CD1c-positive myeloid dendritic cell (primary cell): ENCODE results near the gene NDRG2.

Experiments used
- DNase-seq: peaks from one replicate; pipeline ENCODE4 v3.0.0-alpha.2; 2016; ENCODE audit errors: extremely low spot score

The NDRG2 gene

DNA sequence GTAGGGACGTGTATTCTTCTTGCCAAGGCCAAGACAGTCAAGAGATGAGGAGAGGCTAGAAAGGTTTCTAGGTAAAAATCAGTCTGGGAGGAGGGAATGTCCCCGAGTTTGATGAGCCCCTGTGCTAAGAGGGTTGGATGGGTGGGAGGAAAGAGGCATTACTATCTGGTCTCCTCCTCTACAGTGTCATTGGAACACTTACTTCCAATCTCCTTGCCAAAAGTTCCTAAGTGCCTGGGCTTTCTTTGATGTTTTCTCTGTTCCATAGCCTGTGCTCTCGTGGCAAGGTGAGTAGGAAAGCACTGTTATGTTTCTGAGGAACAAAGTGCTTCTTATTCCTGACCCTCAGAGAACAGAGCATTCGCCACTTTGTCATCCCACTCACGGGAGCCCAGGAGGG, 9.8 kb upstream of the NDRG2 start, which contains the start of gene RNASE13:
Gene RNASE13, minus strand, starts transcription at position 101 of the 400 bp plus-strand sequence. CDS start 519 bp downstream, outside the sequence.
- no peak for DNase-seq

DNA sequence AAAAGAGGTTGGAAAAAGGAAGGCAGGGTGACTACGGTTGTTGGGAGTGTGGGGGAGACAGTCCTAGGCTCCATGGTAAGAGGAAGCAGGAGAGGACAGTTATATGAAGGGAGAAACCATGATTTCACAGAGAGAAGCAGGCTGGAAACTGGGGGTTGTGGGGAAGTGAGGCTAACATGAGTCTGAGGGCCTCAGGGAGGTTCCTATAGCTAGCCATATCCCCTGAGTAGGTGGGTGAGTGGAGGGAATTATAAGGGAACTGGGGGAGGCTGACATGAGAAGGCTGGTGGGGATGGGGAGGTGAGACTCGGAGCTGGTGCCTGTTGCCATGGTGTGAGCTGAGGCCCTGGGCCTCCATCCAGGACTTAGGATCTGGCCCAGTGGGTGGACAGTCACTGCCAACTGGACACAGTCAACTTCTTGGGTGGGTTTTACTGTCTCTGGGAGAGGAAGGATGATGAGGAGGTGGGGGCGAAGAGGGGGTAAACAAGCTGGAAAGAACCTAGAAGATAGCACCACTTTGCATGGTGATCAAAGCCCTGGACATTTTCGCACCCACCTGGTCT, 8.4 kb upstream of the NDRG2 start:
- peak; percentile 81 for DNase-seq

DNA sequence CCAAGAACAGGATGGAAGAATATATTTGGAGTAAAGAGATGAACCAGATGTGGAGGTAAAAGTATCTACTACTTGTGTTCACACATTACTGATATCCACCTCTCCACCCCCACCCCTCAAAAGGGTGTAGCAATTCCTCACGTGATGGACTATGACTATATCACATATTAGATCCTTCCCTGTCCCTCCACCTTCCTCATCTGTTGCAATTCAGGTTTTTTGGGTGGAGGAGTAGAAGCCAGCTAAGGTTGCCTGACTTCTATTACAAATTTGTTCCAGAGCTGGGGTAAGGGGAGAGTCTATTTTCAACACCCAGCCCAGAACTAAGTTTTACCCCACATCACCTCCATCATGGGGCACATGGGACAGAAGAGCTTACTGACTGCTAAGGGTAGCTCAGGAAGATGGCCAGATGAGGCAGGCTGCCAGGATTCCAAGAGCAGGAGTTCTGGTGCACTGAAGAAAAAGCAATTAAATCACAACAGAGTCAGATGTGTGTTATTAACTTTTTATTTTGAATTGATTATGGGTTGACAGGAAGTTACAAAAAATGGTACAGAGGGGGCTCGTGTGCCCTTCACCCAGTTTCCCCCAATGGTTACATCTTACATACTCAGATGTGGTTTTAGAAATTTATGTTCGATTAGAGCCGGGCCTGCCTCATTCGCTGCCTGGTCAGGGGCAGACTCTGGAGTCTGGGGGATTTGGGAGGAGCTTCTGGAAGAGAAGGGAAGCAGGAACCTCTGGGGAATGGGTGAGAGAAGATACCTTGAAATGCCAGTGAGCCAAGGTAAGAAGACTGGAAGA, 7.7 kb upstream of the NDRG2 start:
- peak; percentile 71 for DNase-seq

DNA sequence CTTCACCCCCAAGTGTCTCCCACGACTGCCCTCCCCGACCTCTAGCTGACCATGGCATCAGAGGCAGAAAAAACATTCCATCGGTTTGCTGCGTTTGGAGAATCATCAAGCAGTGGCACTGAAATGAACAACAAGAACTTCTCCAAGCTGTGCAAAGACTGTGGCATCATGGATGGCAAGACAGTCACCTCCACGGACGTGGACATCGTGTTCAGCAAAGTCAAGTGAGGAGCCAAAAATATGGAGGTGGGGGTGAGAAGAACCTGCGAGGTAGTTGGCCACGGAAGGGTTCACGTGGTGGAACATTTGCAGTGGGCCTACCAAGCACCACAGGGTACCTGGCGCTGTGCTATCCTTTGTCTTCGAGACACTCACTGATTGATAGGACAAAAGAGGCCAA, 5.7 kb upstream of the NDRG2 start:
- DNase-seq: no peak

DNA sequence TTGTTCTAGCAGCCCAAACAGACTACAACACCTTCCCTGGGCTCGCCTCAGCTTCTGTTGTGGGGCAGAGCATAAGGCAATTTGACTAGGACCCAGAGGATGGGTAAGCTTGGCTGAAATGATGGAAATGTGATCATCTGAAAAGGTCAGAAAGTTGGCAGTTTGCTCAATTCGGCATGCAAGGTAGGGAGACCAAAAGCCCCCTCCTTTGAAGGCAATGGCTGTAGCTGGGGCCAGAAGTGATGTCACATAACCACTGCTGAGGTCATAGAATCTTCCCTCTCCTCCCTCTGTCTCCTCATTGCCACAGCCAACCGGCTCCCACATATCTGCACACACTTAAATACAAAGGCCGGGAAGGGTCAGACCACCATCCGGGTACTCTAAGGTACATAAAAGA, 5.1 kb upstream of the NDRG2 start, which contains the start of gene TPPP2:
Gene TPPP2, plus strand, starts transcription at position 301 of the 400 bp plus-strand sequence. CDS start 365 bp downstream, outside the sequence.
- DNase-seq: no peak

DNA sequence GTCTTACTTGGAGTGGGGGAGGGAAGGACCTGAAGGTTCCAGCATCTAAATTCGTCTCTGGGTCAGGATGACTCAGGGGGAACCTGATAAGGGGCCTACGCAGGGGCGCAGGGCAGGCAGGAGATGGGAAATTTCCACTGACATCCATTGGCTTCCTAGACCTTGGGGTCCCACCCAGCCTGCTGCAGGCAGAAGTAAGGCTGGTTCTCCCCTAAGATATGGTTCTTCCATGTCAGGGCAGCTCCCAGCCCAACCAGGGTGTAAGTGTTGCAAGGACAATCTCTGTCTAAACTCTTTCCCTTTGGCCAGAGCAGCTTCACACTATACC, 2.1 kb upstream of the NDRG2 start:
- no peak for DNase-seq

DNA sequence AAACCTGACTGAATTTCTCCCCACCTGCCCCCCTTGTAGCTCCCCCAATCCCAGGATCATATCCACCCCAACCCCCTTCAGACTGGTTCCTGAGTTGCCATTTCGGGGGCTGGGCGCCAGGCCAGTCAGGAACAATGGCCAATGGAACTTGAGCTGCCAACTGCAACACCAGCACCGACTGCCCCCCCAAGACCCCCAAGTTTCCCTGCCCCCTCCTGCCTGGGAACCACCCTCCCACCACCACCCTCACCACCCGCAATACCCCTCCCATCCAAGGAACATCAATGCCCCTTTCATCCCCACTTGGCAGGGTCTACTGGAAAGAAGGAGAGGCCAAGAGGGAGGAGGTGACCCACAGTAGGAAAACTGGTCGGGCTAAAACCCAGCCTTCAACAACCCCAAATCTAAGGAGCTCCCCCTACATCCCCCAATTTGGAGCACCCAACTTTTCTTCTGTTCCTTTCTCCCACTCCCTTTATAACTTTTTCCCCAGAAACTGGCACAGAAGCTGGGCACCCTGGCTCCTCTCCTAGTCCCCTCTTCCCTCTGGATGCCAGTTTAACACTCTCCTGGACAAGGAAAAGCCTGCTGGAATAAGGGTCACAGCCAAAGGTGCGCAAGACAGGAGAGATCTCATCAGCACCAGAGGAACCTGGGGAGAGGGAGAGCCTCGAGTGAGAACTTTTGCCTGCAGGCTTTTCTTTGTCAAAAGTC, 1.6 kb upstream of the NDRG2 start:
- DNase-seq: no peak

DNA sequence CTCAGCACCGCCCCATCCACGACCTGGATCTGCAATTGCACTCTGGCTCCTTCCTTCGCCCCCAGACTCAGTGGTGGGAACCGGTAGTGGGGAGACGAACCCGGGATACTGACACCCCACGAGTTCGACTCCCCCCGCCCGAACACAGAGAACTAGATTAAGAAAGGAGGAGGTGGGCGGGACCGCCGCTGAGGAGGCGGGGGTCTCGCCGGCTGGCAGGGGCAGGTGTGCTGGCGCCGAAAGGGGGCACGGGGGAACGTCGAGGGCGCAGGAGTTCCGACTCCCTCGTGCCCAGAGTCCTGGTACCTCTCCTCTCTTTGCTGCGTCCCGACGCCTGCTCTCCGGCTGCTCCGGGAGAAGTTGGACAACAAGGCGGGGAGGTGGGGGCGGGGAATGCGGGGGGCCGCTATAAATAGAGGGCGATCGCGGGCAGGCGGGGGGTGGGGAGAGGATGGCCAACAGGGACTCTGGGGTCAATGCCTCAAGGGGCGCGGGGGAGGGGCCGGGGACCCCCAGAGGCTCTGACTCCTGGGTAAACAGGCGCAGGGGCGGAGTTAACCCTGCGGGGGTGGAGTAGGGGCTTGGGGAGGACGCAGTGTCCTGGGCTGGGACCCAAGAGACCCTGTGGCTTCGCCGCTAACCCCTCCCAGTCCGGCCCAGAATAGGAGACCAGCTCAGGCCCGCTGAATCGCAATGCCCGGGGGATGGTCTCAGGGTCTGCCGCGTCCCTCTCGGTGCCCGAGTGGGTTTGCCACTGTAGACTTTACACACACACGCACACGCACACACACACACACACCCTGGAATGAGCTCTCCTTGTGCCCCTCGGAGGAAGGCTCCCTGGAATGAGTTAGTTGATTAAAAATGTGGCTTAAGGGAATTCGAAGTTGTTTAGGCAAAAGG, 761 bp upstream of the NDRG2 start:
- no peak for DNase-seq

DNA sequence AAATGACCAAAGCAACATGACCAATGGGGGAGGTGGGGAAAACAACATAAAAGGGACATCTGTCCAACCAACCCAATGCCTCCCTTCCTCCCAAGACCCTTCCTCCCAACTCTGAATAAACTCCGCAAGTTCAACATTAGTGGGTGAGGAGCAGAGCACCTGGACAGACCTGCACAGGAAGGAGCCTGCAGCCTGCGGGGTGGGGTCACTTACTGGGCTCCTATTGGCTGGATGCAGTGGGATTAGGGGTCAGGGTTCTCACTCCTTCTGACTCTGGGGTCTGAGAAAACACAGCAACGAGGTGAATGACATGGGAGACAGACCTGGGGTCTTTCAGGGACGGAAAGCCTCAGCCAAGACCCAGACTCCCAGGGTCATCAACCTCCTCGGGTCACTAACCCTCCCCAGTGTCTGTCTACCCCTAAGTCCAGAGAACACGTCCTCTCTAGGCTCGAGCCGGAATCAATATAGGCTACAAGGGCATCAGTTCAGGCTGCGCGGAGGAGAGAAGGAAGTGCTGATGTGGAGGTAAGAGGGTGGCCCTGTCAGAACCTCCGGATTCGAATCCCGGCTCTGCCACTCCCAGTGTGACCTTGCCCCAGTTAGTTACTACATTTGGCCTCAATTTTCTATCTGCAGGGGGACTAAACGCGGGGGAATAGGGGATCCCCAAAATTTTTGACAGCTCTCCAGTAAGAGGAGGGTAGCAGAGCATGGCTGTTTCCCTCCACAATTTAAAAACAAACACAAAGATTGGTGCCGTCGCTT, 860 bp downstream of the NDRG2 start:
- no peak for DNase-seq

DNA sequence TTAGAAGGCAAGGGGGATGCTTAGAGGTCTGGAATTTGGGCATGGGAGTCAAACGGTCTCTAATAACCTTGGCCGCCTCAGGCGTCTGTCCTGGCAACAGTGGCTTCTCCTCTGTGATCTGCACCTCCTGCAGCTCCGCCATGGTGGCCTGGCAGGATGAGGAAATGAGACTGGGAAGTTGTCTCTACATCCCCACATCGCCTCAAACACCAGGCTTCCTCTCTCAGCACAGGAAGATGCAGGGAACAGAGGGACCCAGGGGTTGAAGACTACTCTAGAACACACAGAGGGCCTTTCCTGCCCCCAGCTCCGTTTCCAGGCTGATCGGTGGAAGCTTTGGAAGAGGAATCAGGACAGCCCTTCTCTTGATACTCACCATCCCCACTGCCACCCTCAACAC, 1.7 kb downstream of the NDRG2 start:
- DNase-seq: peak; percentile 76

DNA sequence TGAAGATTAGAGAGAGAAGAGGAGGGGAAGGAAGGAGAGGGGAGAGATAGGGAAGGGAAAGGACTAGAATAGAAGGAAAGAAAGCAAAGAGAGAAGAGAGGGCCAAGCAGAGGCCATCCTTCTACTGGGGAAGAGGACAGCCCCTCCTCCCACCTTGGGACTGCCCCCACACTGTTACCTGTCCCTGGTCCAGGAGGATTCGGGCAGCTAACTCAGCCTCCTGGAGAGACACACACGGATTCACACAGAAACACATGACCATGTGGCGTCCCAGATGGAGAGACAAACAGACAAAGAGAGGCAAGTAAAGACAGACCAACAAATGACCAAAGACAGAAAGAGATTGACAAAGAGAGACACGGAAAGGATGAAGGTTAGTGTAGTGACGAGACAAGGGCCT, 2.2 kb downstream of the NDRG2 start:
- no peak for DNase-seq

DNA sequence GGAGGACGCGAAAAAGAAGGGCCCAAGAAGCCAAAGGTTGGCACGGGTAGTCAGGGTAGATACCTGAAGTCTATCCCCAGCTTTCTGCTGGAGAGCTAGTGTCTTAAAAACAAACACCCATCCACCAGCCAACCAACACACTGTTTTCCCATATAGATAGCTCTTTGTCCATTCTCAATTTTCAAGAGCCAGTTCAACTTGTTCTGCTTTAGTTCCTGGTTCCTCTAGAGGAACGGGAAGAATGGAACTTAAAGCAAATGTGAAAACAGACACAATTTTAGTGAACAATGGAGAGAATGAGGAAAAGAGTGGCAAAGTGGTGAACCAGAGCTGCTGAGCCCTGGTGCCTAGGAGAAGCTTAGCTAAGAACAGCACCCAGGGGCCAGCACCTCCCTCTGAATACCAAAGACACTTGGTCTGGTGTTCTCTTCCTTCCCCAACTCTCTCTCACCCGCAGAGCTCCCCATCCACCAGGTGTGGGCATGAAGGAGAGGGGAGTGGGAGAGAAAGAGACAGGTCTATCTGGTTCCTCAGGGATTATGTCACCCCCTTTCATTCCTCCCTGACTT, 3.8 kb downstream of the NDRG2 start:
- DNase-seq: no peak

DNA sequence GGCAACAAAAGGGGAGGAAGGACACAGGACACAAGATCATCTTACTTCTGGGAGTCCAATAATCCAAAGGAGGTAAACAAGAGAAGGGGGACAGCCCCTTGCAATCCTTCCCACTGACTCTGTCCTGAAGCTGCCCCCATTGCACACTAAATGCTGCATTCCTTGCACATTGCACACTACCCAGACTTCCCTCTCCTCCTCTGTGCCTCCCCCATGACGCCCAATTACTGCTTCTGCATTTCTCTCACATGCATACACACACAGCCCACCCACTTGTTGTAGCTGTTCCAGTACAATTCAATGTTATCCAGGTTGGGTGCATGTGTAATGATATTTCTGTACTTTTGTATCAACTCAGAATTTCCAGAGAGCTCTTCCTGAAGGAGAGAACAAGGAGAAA, 5.5 kb downstream of the NDRG2 start:
- peak; percentile 75 for DNase-seq

DNA sequence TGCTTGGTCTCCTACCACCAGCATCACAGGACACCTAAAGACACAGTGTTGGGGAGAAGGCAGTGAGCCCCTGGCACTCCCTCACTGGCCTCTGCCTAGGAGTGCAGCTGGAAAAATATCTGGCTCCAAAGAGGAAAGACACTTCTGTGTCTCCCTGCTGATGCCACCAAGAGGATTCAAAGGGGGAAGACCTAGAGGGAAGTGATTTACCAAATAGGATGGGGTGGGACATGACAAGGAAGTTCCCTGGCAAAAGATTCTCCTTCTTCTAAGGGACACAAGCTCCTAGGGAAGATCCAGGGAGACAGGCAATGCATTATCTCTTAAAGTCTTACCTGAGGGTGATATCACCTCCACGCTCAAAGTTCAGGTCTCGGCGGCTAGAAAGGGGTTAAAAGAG, 6.1 kb downstream of the NDRG2 start:
- peak; percentile 29 for DNase-seq

DNA sequence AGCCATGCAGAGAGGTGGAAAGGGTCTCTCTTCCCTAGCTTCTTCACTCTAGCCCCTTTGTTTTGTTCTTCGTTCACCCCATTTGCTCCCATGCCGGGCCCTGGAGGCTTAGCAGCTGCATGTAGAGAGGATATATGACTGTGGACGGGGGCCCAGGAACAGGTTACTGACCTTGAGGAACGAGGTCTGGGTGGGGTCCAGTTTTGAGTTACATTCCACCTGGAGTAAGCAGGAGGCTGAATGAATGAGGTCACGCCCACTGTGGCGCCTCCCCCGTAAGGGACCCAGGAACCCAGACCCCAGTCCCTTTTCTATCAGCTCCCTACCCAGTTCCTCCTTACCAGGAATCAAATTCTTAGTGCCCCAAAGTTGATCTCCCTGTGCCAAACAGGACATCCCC, 6.6 kb downstream of the NDRG2 start:
- DNase-seq: no peak

DNA sequence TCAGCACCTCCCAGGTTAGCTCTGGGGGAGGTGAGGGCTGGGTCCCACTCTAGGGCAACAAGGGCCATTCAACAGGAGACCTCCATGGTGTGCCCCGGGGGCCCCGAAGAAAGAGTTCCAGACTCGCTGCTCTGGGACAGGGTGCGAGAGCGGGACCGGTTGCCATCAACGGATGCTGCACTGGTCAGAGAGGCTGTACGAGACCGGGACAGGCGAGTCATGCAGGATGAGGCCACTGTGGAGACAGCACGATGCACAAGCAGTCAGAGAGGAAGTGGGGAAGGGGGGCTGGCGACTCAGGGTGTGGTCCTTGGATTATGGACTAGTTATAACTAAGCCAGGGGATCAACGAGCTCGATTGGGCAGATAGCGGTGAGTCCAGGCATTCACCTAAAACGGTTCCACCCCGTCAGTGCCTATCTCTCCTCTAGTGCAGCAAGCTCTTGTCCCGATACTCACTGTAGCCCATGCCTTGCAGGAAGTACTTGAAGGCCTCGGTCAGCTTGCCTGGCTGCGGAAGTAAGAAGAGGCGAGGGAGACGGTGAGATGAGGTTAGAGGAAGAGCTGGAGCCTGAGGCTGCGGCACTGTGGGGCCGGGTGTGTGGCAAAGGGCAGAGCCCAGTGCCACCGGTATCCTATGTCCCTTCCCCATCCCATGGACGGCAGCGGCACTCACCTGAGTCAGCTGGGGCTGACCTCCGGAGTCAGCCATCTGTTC, 7.2 kb downstream of the NDRG2 start:
- peak; percentile 33 for DNase-seq

DNA sequence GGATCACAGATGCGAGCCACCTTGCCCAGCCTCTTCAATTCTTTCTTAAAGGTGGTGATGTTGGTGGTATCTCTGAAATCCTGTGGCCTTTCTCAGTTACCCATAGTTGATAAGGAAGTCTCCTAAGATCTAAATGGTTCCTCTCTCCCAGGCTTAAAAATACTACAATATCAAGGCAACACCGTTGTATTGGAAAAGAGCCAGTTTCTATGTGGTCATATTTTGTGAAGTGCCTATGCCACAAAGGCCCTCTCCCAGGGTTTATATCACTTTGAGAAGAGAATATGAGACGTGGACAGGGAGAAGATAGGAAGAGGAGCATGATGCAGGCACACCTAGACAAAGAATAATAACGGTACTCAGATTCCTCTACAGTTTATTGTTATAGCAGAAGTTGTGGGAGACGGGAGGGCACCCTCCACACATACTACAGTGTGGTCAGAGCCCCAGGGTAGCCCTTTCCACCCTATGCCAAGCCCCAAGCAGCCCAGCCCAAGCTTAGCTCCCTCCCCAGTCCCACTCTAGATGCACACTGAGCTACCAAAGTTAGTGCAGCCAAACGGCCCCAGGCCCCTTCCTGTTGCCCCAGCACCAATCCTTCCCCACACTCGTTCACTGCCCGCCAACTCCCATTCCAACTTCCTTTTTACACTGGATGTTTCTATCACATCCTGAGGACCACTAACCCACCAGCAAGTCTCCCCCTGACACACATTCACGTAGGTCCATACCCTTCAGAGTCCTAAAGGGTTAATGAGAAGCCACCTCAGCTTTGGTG, 8.3 kb downstream of the NDRG2 start:
- no peak for DNase-seq

DNA sequence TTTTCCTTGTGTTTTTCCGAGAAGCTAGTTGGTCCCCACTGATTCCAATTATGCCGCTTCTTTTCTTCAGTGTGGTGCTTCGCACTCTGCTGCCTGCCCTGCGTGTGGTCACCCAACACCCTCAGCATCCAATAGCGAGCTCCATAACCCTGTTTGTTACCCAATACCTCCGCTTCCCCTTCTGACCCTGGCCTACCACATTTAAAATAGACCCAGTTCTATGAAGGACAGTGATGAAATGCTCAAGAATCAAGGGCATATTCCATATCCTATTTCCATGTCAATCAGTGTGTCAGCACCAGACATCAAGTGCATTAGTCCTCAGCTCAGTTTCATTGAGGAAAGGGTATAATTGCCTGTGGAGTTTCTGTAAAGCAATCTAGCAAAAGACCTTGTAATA, 9.5 kb downstream of the NDRG2 start:
- DNase-seq: peak; percentile 66

DNA sequence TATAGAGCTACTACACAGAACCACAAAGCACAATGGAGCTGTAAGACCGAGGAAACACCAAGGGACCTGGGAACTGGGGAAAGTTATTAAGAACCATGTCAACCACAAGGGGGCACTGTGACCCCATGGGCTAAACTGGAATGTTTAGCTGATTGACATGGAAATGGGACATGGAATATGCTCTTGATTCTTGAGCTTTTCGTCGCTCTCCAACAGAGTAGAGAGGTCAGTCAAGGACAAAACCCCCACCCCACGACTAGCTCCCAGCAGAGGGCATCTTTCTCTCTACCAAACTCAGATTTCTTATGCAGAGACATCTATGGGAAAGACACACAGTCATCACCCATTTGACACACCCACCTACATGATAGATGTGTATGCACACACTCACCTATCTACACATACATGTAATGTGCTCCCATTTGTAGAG, 10.1 kb downstream of the NDRG2 start:
- DNase-seq: peak; percentile 93
